Stimulated activated CD8-positive, alpha-beta memory T cell treated with anti-CD3 and anti-CD28 coated beads, Interleukin-7, amount 100 ng/mL, for 24 hours (primary cell): Measurements from ENCODE around the gene SMARCD3.

Experiments used
- DNase-seq: peaks from one replicate; pipeline ENCODE4 v3.0.0-alpha.2; 2020; ENCODE audit warnings: low read depth

Gene SMARCD3

DNA sequence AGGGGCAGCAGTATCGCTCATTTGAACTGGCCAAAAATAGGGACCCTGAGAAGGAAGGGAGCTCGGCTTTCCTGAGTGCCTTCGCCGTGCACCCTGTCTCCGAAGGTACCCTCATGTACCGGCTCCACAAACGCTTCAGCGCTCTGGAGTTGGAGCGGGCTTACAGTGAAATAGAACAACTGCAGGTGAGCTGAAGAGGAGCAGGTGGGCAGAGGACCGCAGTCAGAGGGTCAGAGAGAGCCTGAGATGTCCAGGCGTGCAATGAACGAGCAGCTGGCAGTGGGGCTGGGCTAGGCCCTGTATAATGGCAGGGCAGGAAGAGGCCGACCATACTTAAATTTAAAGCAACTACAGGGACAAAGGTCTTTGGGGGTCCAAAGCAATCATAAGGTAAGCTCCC is 12.1 kb downstream of the SMARCD3 start:
- no peak for DNase-seq

DNA sequence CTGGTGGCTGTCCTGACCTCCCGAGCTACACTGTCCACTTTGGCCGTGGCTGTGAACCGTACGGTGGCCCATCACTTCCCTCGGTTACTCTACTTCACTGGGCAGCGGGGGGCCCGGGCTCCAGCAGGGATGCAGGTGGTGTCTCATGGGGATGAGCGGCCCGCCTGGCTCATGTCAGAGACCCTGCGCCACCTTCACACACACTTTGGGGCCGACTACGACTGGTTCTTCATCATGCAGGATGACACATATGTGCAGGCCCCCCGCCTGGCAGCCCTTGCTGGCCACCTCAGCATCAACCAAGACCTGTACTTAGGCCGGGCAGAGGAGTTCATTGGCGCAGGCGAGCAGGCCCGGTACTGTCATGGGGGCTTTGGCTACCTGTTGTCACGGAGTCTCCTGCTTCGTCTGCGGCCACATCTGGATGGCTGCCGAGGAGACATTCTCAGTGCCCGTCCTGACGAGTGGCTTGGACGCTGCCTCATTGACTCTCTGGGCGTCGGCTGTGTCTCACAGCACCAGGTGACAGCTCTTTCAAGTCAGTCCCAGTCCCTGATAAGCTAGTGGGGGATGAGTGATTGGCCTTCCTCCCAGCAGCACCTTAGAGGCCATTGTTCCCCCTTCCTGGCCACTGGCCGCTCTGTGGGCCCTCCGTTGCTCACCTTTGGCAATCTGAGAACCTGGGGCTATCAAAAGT is 13.3 kb downstream of the SMARCD3 start:
- DNase-seq: no peak

DNA sequence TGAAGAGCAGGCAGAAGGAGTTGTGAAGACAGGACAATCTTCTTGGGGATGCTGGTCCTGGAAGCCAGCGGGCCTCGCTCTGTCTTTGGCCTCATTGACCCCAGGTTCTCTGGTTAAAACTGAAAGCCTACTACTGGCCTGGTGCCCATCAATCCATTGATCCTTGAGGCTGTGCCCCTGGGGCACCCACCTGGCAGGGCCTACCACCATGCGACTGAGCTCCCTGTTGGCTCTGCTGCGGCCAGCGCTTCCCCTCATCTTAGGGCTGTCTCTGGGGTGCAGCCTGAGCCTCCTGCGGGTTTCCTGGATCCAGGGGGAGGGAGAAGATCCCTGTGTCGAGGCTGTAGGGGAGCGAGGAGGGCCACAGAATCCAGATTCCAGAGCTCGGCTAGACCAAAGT is 14.7 kb downstream of the SMARCD3 start:
- DNase-seq: no peak

DNA sequence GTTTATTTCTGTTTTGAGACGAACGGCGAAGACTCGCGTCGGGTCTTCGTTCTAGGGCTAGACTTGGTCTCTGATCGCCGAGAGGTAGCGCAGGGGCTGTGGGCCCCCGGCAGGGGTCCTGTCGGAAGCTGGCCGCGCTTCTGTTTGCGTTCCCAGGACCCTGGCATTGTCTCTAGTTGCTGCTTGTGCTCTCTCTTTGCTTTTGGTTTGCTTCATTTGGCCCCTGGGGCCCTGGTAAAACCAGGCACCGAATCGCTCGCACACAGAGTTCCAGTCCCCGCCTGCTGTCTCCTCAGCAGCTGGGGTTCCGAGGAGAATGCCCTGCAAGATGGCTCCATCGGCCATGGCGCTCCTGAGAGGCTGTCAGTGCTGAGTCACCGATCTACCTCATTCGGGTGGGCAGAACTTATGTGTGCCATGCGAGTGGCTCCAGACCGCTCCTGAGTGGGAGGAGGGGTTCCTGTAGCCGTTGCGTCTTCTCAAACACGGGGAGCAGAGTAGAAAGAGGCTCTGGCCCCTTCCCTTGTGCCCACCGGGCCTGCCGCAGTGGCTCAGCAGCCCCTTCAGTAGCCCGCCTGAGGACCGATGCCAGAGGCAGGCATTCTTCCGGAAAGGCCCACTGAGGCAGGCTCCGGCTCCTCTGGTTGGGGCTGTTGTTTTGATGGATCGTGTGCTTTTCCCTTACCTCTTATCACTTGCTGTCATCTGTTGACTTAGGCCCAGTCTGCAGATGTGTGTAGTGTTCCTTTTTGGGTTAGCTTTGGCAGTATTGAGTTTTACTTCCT is 15.4 kb downstream of the SMARCD3 start:
- DNase-seq: peak; percentile 51

DNA sequence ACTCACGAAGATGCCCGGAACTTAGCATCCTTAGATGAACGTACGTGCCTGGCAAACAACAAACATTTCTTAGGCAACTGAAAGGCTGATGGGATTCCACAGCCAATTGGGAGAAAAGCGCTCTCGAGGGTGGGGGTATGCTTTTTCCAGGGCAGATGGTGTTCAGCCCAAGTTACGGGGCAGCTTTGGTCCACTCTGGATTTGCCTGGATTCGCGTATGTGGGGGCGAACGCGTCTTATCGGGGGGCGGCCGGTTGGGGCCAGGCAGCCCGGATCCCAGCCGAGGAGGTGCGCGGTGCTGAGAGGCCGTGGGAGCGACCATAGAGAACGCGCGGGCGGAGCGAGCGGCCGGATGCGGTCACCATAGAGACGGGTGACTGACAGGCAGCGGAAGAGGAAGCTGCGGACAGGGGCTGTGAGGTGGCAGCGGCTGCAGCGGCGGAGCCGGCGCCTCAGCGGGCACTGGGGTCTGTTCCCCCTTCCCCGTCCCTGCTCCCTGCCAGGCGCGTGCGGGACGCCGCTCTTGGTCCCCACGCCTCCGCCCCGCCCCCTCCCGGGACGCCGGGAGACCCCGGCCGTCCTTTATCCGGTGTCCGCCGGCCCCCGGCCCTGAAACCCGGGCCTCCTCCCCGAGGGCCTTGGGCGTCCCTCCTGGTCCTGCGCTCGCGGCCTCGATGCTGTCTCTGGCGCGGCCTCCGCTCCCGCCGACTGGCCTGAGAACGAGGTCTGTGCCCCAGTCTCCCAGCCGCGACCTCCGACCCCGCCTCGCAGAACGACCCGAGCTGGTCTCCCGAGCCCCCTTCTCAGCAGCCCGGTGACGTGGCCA is 16.2 kb downstream of the SMARCD3 start, which contains the start of gene CHPF2:
TSS of gene CHPF2 (plus strand) at position 393 of the 826 bp plus-strand sequence. CDS start 1,529 bp downstream, outside the sequence.
- peak; percentile 81 for DNase-seq

DNA sequence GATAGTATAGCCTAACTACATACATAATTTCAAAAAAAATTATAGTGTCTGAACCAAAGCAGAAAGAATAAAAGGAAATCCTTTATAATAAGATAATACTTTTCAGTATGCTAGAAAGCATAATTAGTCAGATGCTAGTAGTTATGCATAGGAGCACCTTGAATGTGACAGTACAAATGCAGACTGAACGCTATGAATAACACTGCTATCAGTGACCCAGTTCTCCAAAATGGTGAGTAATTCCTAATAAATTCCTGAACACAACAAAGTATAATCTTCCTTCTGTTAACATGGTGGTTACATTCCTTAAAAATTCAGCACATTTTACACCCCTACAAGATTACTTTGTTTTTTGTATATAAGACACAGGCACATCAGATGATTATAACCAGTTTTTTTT is 17.4 kb downstream of the SMARCD3 start:
- no peak for DNase-seq

DNA sequence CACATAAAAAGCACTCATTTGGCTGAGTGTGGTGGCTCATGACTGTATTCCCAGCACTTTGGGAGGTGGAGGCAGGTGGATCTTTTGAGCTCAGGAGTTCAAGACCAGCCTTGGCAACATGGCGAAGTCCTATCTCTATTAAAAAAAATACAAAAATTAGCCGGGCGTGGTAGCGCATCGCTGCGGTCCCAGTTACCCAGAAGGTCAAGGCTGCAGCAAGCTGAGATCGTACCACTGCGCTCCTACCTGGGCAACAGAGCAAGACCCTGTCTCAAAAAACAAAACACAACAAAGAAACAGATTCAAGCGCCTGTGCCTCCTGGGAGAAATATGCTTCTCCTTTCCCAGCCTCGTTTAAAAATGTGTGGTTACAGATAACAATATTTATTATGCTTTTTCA is 19.2 kb downstream of the SMARCD3 start:
- DNase-seq: no peak

DNA sequence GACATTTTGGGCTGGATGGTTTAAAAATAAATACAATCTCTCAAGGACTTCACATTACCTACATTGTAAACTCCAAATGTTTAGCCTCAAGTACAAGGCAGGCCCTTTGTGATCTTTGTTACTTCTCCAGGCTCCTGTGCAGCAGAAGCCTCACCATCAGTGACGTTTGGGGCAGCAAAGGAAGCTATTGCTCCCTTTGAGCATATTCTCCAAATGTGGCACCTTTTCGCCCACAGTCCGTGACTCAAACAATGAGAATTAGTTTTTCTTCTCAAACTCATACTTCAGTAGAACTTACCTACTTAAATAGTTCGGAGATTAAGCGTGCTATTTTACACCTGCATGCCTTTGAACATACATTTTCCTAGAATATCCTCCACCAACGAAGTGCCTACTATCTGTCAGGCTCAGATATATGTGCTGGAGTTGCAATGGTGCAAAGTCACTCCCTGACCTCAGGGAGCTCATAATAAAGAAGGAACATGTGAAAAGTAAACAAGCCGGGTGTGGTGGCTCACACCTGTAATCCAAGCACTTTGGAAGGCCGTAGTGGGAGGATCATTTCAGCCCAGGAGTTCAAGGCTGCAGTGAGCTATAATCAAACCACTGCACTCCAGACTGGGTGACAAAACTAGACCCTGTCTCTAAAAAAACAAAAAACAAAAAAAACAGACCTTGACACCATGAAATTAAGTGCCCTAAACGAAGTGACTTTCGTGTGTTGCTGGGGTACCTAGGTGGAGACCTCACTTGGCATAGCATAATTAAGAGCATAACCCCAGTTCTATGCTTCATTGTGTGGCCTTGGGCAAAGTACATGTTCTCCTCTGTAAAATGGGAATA is 20.2 kb downstream of the SMARCD3 start:
- DNase-seq: no peak

DNA sequence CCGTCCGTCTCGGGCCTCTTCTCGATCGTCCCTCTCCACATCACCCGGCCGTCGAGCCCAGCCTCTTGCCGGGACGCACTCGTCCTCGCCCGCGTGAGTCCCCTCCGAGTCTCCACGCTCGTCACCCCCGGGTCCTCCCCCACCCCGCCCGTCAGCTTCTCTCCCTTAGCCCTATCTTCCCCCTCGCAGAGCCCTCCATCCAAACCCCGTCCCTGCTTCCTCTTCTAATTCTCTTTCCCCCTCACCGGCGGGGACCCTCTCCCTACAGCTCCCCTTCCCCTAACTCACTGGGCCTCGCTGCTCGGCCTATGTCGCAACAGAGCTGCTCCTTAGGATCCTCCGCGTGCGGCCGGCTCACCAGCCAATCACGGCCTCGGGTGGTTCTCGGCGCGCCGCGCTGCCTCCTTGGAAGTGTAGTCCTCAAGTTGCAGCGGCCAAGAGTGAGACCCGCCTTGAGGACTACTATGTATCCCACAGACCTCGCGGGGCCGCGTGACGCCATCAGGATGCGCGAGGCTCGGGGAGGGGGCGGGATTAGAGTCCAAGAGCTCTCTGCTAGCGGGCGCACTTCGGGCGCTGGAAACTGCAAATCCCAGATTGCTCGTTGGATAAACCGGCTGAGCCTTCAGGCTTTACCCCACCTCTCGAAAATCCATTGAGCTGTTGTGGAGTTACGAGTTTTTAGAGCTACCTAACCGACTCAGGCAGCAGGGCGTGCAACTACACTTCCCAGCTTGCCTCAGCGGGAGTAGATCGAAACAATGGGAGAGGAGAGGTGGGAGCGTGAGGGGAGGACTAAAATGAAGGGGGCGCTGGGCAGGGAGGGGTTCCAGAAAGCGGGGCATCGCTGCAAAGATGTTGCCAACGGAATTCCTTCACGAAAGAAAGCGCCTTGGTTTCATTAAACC is 21.4 kb downstream of the SMARCD3 start, which contains the start of gene ABCF2:
TSS of gene ABCF2 (minus strand) at position 331 of the 908 bp plus-strand sequence. CDS start 747 bp downstream, outside the sequence.
- DNase-seq: peak; percentile 99

DNA sequence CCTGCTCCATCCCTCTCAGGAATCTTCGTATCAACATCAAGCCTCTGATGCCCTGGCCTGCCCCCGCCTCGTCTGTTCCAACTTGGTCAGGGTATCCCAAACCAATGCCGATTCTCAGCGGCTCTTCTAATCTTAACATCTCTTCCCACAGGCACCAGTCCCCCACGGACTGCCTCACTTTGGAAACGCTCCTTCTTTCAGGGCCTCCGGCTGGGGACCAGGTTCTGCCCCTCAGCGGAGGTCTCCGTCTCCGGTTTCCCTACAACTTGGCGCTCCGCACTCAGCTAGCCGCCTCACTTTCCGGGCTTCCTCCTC is 22.0 kb downstream of the SMARCD3 start:
- no peak for DNase-seq

DNA sequence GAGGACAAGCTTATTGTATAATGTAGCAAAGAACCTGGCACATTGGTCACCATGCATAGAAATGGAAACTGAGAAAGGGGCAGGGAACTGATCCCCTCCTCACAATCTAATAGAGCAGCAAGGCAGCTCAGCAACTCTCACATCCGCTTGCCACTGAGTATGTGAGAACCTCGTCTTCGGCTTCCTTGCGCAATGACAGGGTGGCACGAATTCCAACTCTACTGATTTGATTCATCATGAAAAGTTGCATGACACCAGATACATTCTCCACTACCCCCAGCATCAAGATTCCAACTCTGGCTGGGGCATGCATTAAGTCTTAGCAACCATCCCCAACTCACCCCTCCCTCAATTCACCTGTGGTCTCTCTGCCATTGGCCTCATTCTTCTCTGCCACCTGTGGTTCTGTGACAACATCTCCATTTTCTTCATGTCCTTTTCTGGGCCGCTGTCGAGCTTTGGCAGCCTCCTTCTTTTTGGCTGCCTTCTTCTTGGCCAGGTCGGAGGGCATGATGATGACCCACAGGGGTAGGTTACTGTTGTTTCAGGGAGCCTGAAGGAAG is 22.5 kb downstream of the SMARCD3 start:
- no peak for DNase-seq

DNA sequence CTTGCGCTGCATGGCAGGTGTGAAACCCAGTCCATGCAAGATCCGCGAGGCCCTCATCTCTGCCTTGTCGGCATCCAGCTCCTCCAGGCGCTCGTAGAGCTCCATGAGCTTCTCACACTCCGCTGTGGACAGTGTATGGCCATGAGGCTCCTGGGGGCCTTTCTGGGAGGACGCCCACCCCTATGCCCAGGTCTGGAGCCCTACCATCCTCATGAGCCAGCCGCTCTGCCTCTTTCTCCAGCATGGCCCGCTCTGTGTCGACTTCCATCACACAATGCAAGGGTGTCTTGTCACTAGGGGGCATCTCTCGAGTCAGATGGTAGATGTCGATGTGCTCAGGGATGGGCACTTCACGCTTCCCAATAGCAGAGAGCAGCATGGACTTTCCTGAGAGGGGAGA is 24.8 kb downstream of the SMARCD3 start:
- DNase-seq: no peak

DNA sequence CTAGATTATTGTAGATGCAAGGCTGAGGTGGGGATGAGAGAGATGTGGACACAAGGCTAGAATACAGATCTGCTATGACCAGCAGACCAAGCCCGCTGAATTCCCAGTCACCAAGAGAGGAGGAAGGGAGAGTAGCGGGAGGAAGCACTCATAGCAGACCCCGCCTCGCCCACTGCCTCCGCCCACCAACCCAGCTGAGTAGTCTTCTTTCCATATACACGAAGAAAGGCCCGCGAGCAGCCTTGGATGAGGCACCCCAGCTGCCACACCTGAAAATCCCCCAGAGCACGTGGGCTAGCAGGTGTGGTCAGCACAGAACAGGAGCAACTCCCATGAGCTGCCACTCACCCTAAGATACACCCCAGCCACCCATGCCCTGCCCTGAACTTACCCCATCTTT is 30.3 kb downstream of the SMARCD3 start:
- no peak for DNase-seq

DNA sequence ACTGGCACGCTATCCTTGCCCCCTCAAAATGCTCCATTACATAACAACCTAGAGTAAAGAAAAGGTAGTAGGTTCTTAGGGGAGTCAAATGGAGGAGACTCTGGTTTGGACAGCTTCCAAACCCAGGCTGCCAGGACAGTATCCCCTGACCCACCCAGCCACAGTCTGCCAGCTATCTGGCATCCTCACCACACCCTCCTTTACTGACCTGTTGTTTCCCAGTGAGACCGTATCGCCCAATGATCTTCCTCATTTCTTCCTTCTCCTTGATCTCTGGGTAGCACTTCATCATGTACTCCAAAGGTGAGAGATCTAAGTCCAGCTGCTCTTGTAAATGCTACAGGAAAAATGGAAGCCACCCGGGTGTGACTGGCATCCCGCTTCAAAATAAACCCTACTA is 33.1 kb downstream of the SMARCD3 start:
- no peak for DNase-seq

DNA sequence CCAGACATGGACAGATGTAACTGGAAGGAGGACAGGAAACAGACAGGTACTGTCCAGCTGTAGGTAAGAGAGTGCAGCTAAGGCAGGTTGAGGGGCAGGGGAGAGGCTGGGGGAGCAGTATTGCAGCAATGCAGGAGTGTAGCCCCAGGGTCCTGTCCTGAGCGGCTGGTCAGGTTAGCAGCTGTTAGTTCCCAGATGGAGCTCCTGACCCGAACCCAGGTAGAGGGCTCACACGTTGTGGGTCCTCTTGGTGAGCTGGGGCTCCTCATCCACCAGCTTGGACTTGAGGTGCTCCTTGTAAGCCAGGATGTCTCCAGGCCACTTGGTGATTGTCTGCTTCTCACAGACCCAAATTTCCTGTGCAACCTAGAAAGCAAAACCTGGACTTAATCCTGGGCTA is 34.7 kb downstream of the SMARCD3 start:
- no peak for DNase-seq

DNA sequence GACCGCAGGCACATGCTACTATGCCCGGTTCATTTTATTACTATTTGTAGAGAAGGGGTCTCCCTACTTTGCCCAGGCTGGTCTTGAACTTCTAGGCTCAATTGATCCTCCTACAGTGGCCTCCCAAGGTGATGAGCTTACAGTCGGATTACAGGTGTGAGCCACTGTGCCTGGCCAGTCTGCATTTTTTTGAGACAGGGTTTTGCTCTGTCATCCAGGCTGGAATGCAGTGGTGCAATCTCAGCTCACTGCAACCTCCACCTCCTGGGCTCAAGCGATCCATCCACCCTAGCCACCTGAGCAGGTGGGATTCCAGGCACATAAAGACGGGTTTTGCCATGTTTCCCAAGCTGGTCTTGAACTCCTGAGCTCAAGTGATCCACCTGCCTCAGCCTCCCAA is 35.9 kb downstream of the SMARCD3 start:
- no peak for DNase-seq

DNA sequence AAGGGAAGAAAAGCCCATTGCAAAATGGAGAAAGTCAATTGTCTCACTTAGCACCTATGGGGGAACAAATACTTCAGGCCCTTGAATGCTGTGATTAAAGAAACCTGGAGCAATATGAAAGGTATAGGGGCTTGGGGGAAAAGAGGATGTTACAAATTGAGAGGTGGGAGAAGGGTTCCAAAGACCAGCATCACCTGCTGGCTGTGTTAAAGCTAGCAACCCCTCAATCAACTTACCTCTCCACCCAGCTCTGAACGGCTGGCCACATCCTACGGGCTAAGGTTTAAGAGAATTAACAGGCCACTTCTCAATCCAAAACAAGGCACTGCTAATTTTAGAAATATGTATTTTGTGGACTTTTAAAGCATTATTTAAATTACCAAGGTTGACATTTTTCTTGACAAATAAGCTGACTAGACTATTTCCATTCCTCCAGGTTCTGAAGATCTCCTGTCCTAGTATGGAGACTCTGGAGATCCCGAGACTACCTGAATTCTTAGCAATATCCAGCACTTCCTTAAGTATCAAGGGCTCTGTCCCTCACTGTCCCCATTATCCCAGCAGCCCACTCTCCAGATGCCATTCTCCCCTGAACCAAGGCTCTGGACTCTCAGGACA is 37.2 kb downstream of the SMARCD3 start:
- no peak for DNase-seq

DNA sequence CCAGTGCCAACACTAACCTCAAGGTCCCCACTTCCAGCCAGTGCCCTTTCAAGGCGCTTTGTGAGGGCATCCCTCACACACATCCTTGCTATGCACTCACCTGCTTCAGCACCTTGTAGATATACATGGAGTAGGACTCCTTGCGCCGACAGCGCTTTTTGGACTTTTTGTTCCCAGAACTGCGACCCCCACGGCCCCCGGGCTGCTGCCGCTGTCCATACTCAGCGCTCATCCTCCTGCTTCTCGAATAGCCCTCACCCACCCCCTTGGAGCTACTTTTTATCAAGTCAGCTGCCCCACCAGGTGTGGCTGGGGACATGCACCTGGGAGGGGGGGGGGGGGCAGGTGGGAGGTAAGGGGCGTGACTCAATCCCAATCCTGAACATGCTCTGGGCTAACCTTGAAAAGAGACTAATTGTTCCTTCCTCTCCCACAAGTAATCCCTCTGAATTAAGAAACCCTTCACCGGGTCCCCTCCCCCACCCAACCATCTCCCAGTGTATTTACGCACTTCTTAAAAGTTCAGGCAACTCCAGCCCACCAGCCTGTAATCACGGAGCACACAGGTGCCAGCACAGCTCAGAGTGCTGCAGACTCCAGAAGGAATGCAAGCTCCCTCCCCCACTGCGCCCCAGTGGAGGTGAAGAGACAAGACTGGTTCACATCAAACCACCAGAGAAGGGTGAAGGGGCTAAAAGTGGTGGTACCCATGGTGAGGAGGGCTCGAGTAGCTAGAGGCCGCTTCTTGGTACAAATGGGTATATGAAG is 38.2 kb downstream of the SMARCD3 start, which contains the start of gene H2BK1:
TSS of gene H2BK1 (minus strand) at position 402 of the 768 bp plus-strand sequence. CDS start at position 232, 170 bp downstream.
- DNase-seq: no peak

DNA sequence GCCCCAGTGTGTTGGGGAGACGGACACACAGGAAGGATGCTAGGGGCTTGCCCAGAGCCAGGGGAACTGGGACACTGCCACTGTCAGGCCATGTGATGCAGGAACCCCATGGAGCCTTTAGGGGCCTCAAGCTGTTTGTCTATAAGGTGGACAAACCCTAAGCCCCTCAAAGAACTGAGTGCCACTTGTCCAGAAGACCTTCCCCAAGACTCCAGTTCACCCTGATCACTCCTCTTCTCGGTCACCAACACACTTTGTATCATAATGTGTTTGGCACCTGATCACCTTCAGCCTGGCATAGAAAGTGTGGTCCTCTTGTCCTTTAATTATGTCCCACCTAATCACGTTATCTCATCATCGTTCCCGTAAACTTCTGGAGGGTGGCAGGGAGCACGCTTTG is 38.9 kb downstream of the SMARCD3 start:
- DNase-seq: no peak
